Effector memory CD4-positive, alpha-beta T cell (primary cell): Measurements from ENCODE around the gene PLOD1.
"Not testable (repeated sequence)": the region's sequence is repeated elsewhere in the genome, so short reads cannot be mapped to it uniquely, and the experiment has no call there.

Experiments
- DNase-seq, 3 donors: peaks; one replicate each; pipeline ENCODE4 v3.0.0-alpha.2; 2020
- H3K27ac ChIP-seq: 2 replicates; pipeline ENCODE4 v1.7.0; 2013; ENCODE audit warnings: mild to moderate bottlenecking, low read length, moderate library complexity; ENCODE audit not compliant: insufficient read depth, poor library complexity, severe bottlenecking
- H3K27me3 ChIP-seq: replicated peaks from 2 replicates; pipeline ENCODE4 v1.7.0; 2013; ENCODE audit warnings: mild to moderate bottlenecking, low read length; ENCODE audit not compliant: insufficient read depth, control insufficient read depth, poor library complexity, severe bottlenecking
- H3K36me3 ChIP-seq: 2 replicates; pipeline ENCODE4 v1.7.0; 2013; ENCODE audit warnings: mild to moderate bottlenecking, low read length, moderate library complexity; ENCODE audit not compliant: control insufficient read depth, insufficient read depth
- H3K4me1 ChIP-seq: 2 replicates; pipeline ENCODE4 v1.7.0; 2013; ENCODE audit warnings: low read length, mild to moderate bottlenecking; ENCODE audit not compliant: control insufficient read depth, insufficient read depth, poor library complexity, severe bottlenecking
- H3K4me3 ChIP-seq: 2 replicates; pipeline ENCODE4 v1.7.0; 2013; ENCODE audit warnings: low read length, low read depth, mild to moderate bottlenecking; ENCODE audit not compliant: insufficient read depth, poor library complexity, severe bottlenecking
- H3K9me3 ChIP-seq: 2 replicates; pipeline ENCODE4 v1.7.0; 2013; ENCODE audit warnings: mild to moderate bottlenecking, low read length, moderate library complexity; ENCODE audit not compliant: control insufficient read depth

PLOD1 gene

DNA sequence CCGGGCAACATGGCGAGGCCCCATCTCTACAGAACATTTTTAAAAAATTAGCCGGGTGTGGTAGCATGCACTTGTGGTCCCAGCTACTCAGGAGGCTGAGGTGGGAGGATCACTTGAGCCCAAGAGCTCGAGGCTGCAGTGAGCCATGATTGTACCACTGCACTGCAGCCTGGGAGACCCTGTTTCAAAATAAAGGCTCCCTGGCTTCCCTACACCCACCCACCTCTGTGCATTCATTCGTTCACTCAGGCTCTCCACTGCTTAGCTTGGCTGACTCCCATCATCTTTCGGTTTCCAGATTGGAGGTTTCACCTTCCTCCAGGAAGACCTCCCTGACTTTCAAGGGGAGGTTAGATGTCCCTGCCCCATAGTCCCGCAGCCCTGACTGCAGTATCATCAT lies 22.5 kb upstream of the PLOD1 start:
- no peak for DNase-seq
- Histone ChIP-seq H3K4me1 (peaks cover 8% of the 10 kb centered on the region), H3K27ac (no peak overlapping the region), H3K4me3 (no peak overlapping the region), H3K36me3 (no peaks in the 10 kb centered on the region), H3K27me3 (no peaks in the 10 kb centered on the region), H3K9me3 (no peaks in the 10 kb centered on the region)

- H3K4me3 ChIP-seq, H3K36me3 ChIP-seq, H3K27me3 ChIP-seq, H3K4me1 ChIP-seq, DNase-seq, H3K9me3 ChIP-seq, H3K27ac ChIP-seq: not testable (repeated sequence)
Observed at GRCh38 chr1:11912482-11913216, 21.9 kb upstream of the PLOD1 start.

GRCh38 chr1:11913291-11913690 lies 21.2 kb upstream of the PLOD1 start:
- no peak for DNase-seq
- H3K9me3 ChIP-seq, result no peaks in the 10 kb centered on the region
- H3K36me3 ChIP-seq, result peaks cover 5% of the 10 kb centered on the region
- no peaks in the 10 kb centered on the region for H3K27me3 ChIP-seq
- no peak overlapping the region for H3K27ac ChIP-seq
- H3K4me3 ChIP-seq, result no peak overlapping the region
- H3K4me1 ChIP-seq, result peaks cover 4% of the 10 kb centered on the region

GRCh38 chr1:11914024-11914423 lies 20.5 kb upstream of the PLOD1 start:
- no peaks in the 10 kb centered on the region for H3K9me3 ChIP-seq
- H3K4me1 ChIP-seq, result peaks cover 4% of the 10 kb centered on the region
- H3K27me3 ChIP-seq, result no peaks in the 10 kb centered on the region
- no peak overlapping the region for H3K4me3 ChIP-seq
- H3K36me3 ChIP-seq, result peaks cover 12% of the 10 kb centered on the region
- no peak for DNase-seq
- H3K27ac ChIP-seq, result no peak overlapping the region

- H3K4me3 ChIP-seq, result no peak overlapping the region
- no peaks in the 10 kb centered on the region for H3K4me1 ChIP-seq
- no peaks in the 10 kb centered on the region for H3K9me3 ChIP-seq
- no peaks in the 10 kb centered on the region for H3K27me3 ChIP-seq
- no peak for DNase-seq
- peaks cover 45% of the 10 kb centered on the region for H3K36me3 ChIP-seq
- no peak overlapping the region for H3K27ac ChIP-seq
Observed at GRCh38 chr1:11918799-11919519, 15.6 kb upstream of the PLOD1 start.

- Histone ChIP-seq H3K36me3 (peaks cover 45% of the 10 kb centered on the region), H3K4me1 (peaks cover 4% of the 10 kb centered on the region)
Observed at GRCh38 chr1:11919621-11920020, 14.9 kb upstream of the PLOD1 start.

DNA sequence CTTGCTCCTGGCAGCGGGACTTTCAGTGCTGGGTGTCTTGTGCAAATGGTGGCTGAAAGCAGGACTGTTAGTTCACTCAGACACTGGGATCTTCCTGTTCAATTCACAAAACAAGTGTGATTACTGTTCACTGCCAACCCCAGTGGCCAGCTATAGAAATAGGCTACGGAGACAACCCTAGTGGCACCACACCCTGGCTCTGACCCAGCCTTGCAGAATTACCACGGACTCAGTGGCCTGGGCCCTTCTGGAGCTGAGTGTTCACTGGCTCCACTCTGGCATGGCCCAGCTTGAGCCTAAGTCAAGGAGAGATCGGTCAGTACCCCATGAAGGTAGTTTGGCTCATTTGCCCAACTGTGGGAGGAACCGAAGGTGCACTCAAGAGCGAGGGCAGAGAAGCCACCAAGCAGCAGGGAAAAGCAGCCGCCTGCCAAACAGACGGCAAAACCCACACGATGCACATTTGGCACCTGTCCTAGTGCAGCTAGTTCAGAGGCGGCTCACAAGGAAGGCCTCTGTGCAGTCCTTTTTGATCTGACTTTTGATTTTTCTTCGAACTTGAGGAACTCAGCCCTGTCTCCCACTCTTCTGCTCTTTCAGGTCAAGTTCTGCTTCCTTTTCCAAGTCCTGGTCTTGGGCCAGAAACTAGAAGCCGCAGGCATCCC lies 14.1 kb upstream of the PLOD1 start:
- no peaks in the 10 kb centered on the region for H3K9me3 ChIP-seq
- no peaks in the 10 kb centered on the region for H3K27me3 ChIP-seq
- peaks cover 45% of the 10 kb centered on the region for H3K36me3 ChIP-seq
- H3K4me3 ChIP-seq, result no peak overlapping the region
- H3K27ac ChIP-seq, result no peak overlapping the region
- H3K4me1 ChIP-seq, result peaks cover 9% of the 10 kb centered on the region
- DNase-seq, result no peak

More at GRCh38 chr1:11919621-11920020, 14.9 kb upstream of the PLOD1 start:
- Histone ChIP-seq H3K27ac (no peak overlapping the region), H3K9me3 (no peaks in the 10 kb centered on the region), H3K27me3 (no peaks in the 10 kb centered on the region), H3K4me3 (no peak overlapping the region)
- no peak for DNase-seq

DNA sequence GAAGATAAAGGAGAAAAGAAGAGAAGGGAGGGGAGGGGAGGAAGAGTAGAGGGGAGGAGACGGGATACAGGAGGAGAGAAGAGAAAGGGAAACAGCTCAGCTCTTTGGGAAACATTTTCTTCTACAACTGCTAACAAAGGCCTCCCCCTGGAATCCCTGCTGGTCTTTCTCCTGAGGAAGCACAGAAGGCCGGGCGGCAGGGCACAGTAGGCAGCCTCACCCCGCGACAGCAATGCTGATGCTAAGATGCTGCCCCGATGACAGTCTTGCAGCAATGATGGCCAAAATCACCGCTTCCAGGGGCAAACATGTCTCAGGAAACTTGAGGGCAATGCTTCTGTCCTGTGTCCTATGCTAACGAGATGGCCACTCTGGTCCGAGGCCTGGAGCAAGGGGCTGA lies 13.5 kb upstream of the PLOD1 start:
- Histone ChIP-seq H3K36me3 (peaks cover 45% of the 10 kb centered on the region), H3K27me3 (no peaks in the 10 kb centered on the region), H3K9me3 (no peaks in the 10 kb centered on the region), H3K4me3 (no peak overlapping the region), H3K27ac (no peak overlapping the region), H3K4me1 (peaks cover 9% of the 10 kb centered on the region)
- DNase-seq, result no peak

DNA sequence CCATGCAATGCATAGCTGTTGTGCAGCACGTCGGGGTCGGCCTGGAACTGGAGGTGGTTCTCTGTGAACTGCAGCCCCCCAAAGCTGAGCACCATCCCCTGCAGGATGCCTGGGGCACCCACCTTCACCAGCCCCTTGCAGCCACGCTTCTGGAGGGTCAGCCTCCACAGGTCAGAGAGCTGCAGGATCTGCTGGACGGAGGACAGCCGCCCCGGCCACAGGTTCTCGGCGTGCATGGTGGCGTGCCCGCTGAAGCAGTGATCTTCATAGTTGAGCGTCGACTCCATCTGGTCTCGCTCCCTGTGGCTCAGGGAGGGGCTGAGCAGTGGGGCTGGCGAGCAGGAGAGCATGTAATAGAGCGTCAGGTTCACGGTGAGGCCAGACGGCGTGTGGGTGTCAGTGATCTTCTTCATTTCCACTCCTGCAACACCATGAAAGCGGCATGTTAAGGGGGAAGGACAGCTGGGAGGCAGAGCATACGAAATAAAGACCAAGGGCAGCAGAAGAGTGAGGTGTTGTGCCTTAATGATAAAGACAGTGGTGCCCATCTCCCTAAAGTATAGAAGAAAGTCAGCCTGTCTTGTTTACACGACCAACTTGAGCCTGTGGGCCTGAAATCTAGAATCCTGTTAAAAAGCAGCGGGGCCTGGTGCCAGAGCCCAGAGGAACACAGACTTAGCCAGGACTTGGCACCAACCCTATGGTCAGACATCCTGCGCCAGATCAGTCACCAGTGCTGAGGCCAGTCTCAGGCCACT lies 11.3 kb upstream of the PLOD1 start:
- no peak for DNase-seq
- Histone ChIP-seq H3K9me3 (no peaks in the 10 kb centered on the region), H3K4me1 (peaks cover 9% of the 10 kb centered on the region), H3K36me3 (peaks cover 40% of the 10 kb centered on the region), H3K4me3 (no peak overlapping the region), H3K27ac (no peak overlapping the region), H3K27me3 (no peaks in the 10 kb centered on the region)
